Central memory CD8-positive, alpha-beta T cell (primary cell): ENCODE results near the gene ESYT3.

ENCODE experiments used
- ATAC-seq: fragments of 150-1000 bp; cut with Tn5 transposase; replicated peaks from 2 replicates; pipeline ENCODE4 v1.10.0; 2022; ENCODE audit warnings: mild to moderate bottlenecking, moderate FRiP score, moderate number of reproducible peaks; ENCODE audit not compliant: poor library complexity, severe bottlenecking; ENCODE audit errors: extremely low read depth
- DNase-seq, 2 donors: peaks; one replicate each; pipeline ENCODE4 v3.0.0; 2021; ENCODE audit warnings: low spot score in 2 of 2
- H3K27ac Mint-ChIP-seq: one replicate; pipeline ENCODE4 v1.8.0; 2022; ENCODE audit warnings: low read depth, mild to moderate bottlenecking, moderate library complexity, mixed read lengths
- H3K27me3 Mint-ChIP-seq: one replicate; pipeline ENCODE4 v1.8.0; 2022; ENCODE audit warnings: mixed read lengths
- H3K36me3 Mint-ChIP-seq: one replicate; pipeline ENCODE4 v1.8.0; 2022; ENCODE audit warnings: mild to moderate bottlenecking, moderate library complexity, mixed read lengths; ENCODE audit not compliant: insufficient read depth
- H3K4me1 Mint-ChIP-seq: one replicate; pipeline ENCODE4 v1.8.0; 2022; ENCODE audit warnings: mixed read lengths
- H3K4me3 Mint-ChIP-seq: one replicate; pipeline ENCODE4 v1.8.0; 2022; ENCODE audit warnings: mild to moderate bottlenecking, moderate library complexity, mixed read lengths
- H3K9me3 Mint-ChIP-seq: one replicate; pipeline ENCODE4 v1.8.0; 2022; ENCODE audit warnings: mixed read lengths

ESYT3 gene

DNA sequence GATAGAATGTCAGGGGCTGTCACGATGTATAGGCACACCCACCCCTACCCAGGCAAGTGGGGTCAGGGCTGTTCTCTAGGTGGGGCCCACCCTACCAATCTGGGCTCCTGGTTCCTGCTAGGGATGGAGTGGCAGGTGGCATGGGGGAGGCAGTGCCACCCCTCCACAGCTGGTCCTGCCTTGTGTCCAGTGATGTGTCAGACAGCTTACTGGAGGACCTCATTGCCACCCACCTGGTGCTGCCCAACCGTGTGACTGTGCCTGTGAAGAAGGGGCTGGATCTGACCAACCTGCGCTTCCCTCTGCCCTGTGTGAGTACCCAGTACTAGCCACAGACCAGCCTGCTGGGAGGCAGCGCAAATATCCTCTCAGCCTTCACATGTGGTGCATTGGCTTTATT lies 27.5 kb downstream of the ESYT3 start:
- Mint-ChIP-seq H3K27ac (no peak overlapping the region), H3K4me1 (no peaks in the 10 kb centered on the region), H3K4me3 (no peak overlapping the region), H3K9me3 (no peaks in the 10 kb centered on the region), H3K36me3 (no peaks in the 10 kb centered on the region), H3K27me3 (peaks cover 29% of the 10 kb centered on the region)
- DNase-seq = no peak
- no peak for ATAC-seq

DNA sequence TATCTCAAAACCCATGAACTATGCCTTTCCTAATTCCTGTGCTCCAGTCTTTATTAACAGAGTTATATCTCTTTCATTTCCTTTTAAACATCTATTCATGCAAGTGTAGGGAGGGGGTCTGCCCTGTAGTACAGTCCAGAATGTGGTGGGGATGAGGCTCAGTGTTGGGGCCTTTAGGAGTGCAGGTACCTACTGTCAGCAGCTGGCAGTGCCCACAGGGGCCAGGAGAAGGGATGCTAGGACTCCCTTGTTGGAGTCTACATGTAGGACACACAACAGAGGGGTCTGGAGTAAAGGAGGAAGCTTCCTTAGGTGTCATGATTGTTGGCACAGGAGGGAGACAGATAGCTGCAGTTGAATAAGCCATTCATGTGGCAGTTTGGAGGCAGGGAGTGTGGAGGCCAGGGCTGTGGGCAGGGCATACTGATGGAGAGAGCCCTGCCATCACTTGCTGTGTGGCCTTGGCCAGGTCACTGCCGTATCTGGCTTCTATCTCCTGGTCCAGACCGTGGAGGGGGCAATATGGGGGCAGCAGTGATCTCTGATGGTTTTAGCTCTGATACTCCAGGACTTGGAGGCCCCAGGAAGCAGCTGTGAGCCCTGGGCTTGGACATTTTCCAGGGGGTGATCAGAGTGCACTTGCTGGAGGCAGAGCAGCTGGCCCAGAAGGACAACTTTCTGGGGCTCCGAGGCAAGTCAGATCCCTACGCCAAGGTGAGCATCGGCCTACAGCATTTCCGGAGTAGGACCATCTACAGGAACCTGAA lies 29.5 kb downstream of the ESYT3 start:
- H3K36me3 Mint-ChIP-seq = no peaks in the 10 kb centered on the region
- peaks cover 15% of the 10 kb centered on the region for H3K27me3 Mint-ChIP-seq
- no peaks in the 10 kb centered on the region for H3K4me1 Mint-ChIP-seq
- ATAC-seq (no peak), DNase-seq (no peak)
- H3K27ac Mint-ChIP-seq = no peak overlapping the region
- no peak overlapping the region for H3K4me3 Mint-ChIP-seq
- H3K9me3 Mint-ChIP-seq = no peaks in the 10 kb centered on the region

DNA sequence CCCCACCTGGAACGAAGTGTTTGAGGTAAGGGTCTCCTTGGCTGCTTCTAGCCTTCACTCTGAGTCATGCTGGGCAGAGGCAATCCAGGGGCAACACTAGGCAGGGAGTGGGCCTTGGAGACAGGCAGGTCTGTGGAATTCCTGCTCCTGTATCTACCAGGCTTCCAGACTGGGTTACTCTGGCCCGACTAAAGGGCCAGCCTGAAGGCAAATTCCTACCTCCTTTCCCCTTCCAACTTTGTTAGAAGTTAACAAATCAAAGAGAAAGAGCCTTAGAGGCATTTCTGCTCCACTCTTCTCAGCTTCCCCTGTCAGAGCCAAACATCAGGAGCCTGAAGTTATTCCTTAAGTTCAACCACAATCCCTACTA lies 30.1 kb downstream of the ESYT3 start:
- no peaks in the 10 kb centered on the region for H3K9me3 Mint-ChIP-seq
- ATAC-seq (no peak), DNase-seq (no peak)
- no peak overlapping the region for H3K4me3 Mint-ChIP-seq
- H3K27me3 Mint-ChIP-seq = peaks cover 15% of the 10 kb centered on the region
- H3K36me3 Mint-ChIP-seq = no peaks in the 10 kb centered on the region
- H3K27ac Mint-ChIP-seq = no peak overlapping the region
- no peaks in the 10 kb centered on the region for H3K4me1 Mint-ChIP-seq

DNA sequence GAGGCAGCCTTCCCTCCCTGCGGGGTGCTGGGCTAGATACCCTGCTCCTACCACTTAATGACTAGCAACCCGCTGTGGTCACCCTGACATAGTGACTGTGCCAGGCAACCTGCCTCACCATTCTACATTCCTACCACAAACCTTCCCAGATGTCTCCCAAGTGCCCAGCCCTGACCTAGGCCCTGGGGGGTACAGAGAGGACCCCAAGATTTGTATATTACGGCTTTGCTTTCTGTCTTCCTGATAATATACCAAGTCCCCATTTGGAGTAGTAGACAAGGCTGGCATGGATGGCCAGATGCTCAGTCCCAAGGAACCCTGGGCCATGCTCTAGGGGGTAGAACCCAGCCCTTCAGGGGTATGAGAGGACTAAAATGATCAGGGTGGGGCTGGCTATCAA lies 31.0 kb downstream of the ESYT3 start:
- no peak for ATAC-seq
- DNase-seq = no peak
- Mint-ChIP-seq H3K27ac (no peak overlapping the region), H3K9me3 (no peaks in the 10 kb centered on the region), H3K4me3 (no peak overlapping the region), H3K4me1 (no peaks in the 10 kb centered on the region), H3K27me3 (peaks cover 15% of the 10 kb centered on the region), H3K36me3 (no peaks in the 10 kb centered on the region)

DNA sequence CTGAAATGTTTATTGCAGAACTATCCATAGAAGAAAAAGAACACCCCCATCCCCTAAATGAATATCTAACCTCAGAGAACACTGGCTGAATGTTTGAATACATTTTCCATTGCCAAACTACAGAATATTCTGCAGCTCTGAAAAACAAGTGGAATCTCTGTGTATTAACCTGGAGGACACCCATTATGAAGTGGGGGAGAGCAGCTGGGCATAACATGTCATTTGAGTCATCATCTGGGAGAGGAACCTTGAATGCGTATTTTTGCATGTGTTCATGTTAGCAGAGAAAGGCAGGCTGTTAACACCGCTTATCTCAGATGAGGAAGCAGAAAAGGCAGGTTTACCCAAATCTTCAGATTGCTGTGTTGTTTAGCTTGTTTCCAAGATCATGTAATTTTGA lies 31.5 kb downstream of the ESYT3 start:
- Mint-ChIP-seq H3K27ac (no peak overlapping the region), H3K27me3 (peaks cover 15% of the 10 kb centered on the region)

DNA sequence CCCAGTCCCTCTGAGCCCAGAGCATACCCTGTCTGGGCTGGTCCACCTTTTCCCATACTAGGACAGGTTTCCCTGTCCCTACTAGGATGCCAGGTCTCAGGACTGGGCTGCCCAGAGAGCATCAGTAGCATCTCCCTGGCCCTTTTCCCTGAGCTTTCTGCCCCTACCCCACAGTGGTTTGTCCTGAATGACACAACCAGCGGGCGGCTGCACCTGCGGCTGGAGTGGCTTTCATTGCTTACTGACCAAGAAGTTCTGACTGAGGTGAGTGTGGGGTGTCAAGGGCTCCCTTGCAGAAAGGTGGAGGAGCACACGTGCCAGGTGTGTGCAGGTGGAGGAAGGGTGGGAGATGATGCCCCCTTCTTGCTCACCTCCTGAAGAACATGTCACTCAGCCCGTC lies 33.5 kb downstream of the ESYT3 start:
- ATAC-seq (no peak), DNase-seq (no peak)
- Mint-ChIP-seq H3K9me3 (no peaks in the 10 kb centered on the region), H3K4me3 (no peak overlapping the region), H3K27ac (no peak overlapping the region), H3K27me3 (peaks cover 14% of the 10 kb centered on the region), H3K4me1 (no peaks in the 10 kb centered on the region), H3K36me3 (no peaks in the 10 kb centered on the region)

More for the DNA sequence above, 31.5 kb downstream of the ESYT3 start:
- no peaks in the 10 kb centered on the region for H3K9me3 Mint-ChIP-seq
- no peaks in the 10 kb centered on the region for H3K36me3 Mint-ChIP-seq
- H3K4me1 Mint-ChIP-seq = no peaks in the 10 kb centered on the region
- H3K4me3 Mint-ChIP-seq = no peak overlapping the region
- ATAC-seq (no peak), DNase-seq (no peak)

DNA sequence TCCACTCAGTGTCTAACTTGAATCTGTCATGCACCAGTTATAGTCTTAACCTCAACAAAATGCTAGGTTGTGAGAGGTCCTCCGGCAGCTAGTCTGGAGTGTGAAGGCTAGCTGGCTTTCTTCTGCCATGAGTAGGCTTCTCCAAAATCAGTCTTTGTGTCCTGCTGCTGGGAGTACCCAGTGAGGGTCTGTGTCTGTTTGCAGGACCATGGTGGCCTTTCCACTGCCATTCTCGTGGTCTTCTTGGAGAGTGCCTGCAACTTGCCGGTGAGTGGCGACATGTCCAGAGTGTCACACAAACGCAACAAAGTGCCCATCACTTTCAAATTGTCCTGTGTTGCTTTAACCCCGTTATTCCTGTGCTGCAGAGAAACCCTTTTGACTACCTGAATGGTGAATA lies 34.0 kb downstream of the ESYT3 start:
- Mint-ChIP-seq H3K9me3 (no peaks in the 10 kb centered on the region), H3K4me3 (no peak overlapping the region), H3K27me3 (peaks cover 19% of the 10 kb centered on the region), H3K27ac (no peak overlapping the region), H3K4me1 (no peaks in the 10 kb centered on the region), H3K36me3 (no peaks in the 10 kb centered on the region)
- DNase-seq (no peak), ATAC-seq (no peak)

DNA sequence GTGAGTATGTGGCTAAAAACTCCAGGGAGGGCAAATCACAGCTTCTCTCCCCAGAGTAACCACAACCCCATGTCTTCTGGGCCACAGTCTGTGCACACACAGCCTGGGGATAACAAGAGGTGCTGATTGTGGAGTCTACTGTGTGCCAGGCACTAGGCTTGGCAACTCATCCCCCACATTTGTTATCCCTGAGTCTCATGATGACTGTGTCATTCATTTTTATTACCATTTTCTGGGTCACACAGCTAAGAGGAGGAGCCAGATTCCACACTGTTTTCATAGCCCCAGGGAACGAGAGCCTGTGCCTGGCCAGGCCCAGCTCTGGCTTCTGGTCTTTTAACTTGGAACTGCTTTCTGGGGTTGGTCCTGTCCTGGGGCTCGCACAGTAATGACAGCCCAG lies 34.5 kb downstream of the ESYT3 start:
- Mint-ChIP-seq H3K9me3 (no peaks in the 10 kb centered on the region), H3K27ac (no peak overlapping the region), H3K27me3 (peaks cover 23% of the 10 kb centered on the region), H3K4me1 (no peaks in the 10 kb centered on the region), H3K36me3 (no peaks in the 10 kb centered on the region), H3K4me3 (no peak overlapping the region)
- no peak for DNase-seq
- ATAC-seq = no peak

DNA sequence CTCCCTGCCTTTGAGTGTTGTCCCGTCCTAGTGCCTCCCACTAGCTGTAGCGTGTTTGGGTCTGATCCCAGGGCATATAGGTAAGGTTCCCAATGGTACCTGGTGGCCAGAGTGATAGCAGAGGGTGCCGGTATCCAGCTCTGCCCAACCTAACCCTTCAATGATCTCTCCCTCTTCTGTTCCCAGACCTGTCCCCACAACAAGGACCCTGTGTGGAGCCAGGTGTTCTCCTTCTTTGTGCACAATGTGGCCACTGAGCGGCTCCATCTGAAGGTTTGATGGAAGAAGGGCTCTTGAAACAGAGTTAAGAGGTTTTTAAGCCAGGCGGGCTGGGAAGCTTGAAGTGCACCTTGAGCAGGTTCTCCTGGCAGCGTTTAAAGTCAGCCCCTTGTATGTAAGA lies 35.5 kb downstream of the ESYT3 start:
- Mint-ChIP-seq H3K9me3 (no peaks in the 10 kb centered on the region), H3K4me1 (no peaks in the 10 kb centered on the region), H3K27ac (no peak overlapping the region), H3K36me3 (no peaks in the 10 kb centered on the region), H3K27me3 (peaks cover 19% of the 10 kb centered on the region), H3K4me3 (no peak overlapping the region)
- DNase-seq (no peak), ATAC-seq (no peak)

DNA sequence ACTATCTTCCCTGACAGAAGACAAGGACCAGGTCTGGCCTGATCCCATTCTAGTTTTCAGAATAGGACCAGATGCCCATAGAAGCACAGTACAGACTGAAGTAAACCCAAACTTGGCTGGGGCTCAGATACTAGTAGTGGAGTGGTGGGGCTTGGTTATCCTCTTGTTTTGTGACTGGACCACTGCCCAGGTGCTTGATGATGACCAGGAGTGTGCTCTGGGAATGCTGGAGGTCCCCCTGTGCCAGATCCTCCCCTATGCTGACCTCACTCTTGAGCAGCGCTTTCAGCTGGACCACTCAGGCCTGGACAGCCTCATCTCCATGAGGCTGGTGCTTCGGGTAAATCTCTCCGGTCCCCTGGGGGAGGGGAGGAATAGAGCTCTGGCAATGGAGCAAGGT lies 36.3 kb downstream of the ESYT3 start:
- Mint-ChIP-seq H3K9me3 (no peaks in the 10 kb centered on the region), H3K27me3 (peaks cover 15% of the 10 kb centered on the region), H3K4me3 (no peak overlapping the region), H3K36me3 (no peaks in the 10 kb centered on the region), H3K27ac (no peak overlapping the region), H3K4me1 (no peaks in the 10 kb centered on the region)
- DNase-seq = no peak
- no peak for ATAC-seq

DNA sequence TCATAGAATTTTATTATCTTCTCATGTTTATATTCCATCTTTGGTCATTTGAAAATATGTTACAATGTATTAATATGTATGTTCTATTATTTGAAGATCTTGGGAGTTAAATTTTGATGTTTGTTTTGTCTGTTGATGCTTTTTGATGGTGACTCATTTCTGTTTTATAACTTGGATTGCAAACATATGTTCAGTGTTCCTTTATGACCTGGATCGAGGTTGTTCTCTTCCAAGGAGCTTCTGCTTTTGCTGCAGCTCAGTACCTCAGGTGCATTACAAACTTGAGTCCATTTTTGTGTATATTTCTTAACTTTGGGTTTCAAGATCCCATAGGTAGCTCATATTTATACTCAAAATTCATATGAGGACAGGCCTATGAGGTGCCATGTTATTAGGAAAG lies 37.1 kb downstream of the ESYT3 start:
- no peak overlapping the region for H3K4me3 Mint-ChIP-seq
- H3K27me3 Mint-ChIP-seq = peaks cover 15% of the 10 kb centered on the region

DNA sequence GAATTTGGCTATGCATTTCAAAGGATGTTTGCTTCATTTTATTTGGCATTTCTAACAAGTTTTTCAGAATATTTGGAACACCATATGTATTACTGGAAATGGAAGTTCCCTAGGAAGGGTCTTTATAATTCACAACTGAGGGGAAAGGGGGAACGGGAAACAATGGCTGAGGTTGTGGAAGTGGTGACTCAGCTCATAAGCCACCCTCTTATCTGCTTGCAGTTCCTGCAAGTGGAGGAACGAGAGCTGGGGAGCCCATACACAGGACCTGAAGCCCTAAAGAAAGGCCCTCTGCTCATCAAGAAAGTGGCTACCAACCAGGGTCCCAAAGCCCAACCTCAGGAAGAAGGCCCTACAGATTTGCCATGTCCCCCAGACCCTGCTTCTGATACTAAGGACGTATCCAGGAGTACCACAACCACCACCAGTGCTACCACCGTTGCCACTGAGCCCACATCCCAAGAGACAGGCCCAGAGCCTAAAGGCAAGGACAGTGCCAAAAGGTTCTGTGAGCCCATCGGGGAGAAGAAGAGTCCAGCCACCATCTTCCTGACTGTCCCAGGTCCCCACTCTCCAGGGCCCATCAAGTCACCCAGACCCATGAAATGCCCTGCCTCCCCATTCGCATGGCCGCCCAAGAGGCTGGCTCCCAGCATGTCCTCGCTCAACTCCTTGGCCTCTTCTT lies 37.9 kb downstream of the ESYT3 start:
- H3K9me3 Mint-ChIP-seq = no peaks in the 10 kb centered on the region
- no peak overlapping the region for H3K27ac Mint-ChIP-seq
- ATAC-seq (no peak), DNase-seq (no peak)
- no peaks in the 10 kb centered on the region for H3K4me1 Mint-ChIP-seq
- H3K36me3 Mint-ChIP-seq = no peaks in the 10 kb centered on the region
- peaks cover 15% of the 10 kb centered on the region for H3K27me3 Mint-ChIP-seq
- no peak overlapping the region for H3K4me3 Mint-ChIP-seq

More for the DNA sequence above, 37.1 kb downstream of the ESYT3 start:
- no peaks in the 10 kb centered on the region for H3K9me3 Mint-ChIP-seq
- H3K27ac Mint-ChIP-seq = no peak overlapping the region
- no peaks in the 10 kb centered on the region for H3K4me1 Mint-ChIP-seq
- no peak for DNase-seq
- no peaks in the 10 kb centered on the region for H3K36me3 Mint-ChIP-seq
- ATAC-seq = no peak

DNA sequence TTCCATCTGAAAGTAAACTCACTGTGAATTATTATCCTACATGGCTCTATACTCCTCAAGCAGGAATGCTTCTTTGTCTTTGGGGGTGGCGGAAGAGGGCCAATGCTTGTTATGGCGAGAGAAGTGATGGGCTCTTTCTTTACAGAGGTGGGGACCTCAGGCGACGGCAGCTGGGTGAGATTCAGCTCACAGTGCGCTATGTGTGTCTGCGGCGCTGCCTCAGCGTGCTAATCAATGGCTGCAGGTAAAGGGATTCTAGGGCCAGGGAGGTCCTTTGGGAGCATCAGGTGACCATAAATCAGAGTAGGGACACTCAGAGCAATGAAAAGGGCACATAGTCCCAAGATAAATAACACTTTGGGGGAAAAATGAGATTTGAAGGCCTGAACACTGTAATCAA lies 39.0 kb downstream of the ESYT3 start:
- Mint-ChIP-seq H3K27ac (no peak overlapping the region), H3K9me3 (no peaks in the 10 kb centered on the region)
- no peak for ATAC-seq

More for the DNA sequence above, 39.0 kb downstream of the ESYT3 start:
- H3K4me1 Mint-ChIP-seq = no peaks in the 10 kb centered on the region
- H3K4me3 Mint-ChIP-seq = no peak overlapping the region
- DNase-seq = no peak
- H3K36me3 Mint-ChIP-seq = no peaks in the 10 kb centered on the region
- peaks cover 21% of the 10 kb centered on the region for H3K27me3 Mint-ChIP-seq
